ENCODE measurements around the gene RBFA.
"Not testable (repeated sequence)": the region's sequence is repeated elsewhere in the genome, so short reads cannot be mapped to it uniquely, and the experiment has no call there.

RBFA gene, protein sequence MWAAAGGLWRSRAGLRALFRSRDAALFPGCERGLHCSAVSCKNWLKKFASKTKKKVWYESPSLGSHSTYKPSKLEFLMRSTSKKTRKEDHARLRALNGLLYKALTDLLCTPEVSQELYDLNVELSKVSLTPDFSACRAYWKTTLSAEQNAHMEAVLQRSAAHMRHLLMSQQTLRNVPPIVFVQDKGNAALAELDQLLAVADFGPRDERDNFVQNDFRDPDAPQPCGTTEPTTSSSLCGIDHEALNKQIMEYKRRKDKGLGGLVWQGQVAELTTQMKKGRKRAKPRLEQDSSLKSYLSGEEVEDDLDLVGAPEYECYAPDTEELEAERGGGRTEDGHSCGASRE

DNA sequence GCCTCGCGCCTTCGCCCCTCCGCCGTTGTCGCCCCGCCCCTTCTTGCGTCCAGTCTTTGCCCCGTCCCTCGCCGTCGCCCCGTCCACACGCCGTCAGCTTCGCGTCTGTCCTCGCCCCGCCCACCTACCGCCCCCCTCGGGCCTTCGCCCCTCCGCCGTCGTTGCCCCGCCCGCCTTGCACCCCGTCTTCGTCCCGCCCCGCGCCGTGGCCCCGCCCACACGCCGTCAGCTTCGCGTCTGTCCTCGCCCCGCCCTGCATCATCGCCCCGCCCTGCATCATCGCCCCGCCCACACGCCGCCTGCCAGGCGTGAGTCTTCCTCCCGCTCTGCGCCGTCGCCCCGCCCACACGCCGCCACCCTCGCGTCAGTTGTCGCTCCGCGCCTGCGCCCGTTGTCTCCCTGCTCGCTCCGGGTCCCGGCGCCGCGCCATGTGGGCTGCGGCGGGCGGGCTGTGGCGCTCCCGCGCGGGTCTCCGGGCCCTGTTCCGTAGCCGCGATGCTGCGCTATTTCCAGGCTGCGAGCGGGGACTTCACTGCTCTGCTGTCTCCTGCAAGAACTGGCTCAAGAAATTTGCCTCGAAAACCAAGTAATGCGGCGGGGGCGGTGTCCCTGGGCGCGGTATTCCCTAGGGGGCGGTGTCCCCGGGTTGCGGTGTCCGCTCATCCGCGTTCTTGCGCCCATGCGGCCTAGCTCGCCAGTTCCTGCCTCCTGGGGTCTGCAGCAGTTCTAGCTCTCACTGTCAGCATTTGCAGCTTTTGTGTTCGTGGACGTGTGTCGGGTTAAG lies at the start of gene RBFA:
RBFA (plus strand) TSS at position 367 of the 784 bp plus-strand sequence; CDS start at position 429, 62 bp downstream.
- peak; percentile 99 for DNase-seq (ENCODE audit: low spot score)

DNA sequence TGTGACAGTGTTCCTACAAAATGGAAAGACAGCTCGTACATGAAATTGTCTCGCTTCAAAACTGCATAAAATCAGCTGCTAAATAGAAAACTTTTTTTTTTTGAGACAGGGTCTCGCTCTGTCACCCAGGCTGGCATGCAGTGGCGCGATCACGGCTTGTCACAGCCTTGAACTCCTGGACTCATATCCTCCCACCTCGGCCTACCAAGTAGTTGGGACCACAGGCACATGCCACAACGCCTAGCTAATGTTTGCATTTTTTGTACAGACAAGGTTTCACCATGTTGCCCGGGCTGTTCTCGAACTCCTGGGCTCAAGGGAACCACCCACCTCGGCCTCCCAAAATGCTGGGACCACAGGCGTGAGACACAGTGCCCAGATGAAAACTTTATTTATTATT lies 49.1 kb upstream of the RBFA start:
- no peak for DNase-seq (ENCODE audit: low spot score)

DNA sequence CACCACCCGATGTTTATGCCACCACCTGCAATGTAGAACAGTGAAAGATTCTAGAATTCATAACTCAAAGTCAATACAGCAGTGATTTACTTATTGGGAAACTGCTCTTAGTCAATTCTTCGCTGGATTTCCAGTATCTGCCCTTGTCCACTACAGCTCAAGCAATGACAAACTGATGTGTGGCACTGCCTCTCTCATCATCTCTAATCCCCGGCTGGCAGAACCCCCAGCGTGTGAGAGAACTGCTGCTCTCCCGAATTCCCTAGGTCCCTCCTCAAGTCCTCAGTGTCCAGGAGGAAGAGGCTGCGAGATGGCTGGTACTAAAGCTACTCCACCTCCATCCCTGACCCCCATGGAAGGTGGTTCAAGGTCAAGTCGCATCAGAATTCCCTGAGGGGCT lies 47.5 kb upstream of the RBFA start:
- peak; percentile 77 for DNase-seq (ENCODE audit: low spot score)

DNA sequence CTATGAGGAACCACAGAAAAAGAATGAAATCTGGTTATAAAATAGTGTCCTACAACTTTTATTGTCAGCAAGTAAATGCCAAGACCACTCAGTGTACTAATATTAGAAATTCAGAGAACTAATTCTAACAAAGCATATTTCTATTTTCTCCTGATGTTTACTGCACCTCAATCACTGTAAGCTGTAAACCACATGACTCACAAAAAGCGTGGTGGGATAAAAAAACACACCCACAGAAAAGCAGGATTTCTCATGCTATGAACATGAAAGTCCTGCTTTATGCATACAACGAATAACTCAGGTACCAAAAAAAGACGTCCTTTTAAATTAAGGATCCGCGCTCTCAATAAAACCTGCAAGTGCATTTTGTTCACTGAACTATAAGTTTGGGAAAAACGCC lies 46.7 kb upstream of the RBFA start:
- no peak for DNase-seq (ENCODE audit: low spot score)

DNA sequence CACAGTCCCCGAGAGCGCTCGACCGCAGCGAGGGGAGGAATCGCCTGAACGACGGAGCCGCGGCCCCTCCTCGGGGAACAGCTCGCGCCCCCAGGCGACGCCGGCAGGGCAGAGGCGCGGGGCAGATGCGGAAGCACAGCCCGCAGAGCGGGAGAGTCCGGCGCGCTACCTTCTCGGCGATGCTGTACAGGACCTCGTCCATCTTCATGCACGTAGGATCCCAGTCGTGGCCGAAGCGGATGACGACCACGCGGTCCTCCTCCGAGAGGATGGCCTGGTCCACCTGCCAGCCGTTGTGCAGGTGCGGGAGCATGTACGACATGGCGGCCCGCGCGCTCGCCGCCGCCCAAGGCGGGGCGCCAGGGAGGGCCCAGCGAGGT lies 46.2 kb upstream of the RBFA start:
- peak; percentile 92 for DNase-seq (ENCODE audit: low spot score)

DNA sequence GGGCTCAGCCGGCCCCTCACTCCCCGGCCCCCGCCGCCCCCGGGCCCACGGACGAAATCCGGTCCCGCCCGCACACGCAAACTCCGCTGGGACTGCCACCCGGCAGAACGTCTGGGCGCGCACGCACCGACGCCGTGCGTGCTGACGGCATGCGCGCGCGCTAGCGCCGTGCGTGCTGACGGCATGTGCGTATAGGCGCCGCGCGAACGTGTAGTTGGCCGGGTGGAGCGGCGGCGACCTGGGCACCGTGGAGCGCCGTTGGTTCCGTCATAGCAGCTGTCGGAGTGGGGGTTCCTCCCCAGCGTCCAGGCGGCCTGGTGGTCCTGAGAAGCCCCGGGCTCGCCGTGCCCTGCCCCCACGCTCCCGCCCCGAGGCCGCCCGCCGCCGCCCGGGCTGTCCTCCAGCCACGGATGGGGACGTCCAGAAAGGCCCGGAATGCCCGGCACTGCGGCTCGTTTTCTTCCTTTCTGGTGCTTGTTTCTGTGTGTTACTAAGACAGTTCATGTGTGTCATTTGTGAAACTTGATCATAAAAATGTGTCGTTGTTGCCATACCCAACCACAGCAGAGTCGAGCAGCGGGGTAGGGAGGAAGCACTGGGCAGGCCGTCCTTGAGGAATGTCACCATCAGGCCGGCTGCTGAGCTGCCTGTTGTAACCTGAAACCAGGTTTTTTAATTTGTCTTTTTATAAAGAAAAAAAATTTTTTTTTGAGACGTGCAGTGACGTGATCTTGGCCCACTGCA lies 45.6 kb upstream of the RBFA start, which contains the start of gene TXNL4A:
TXNL4A (minus strand) TSS at position 113 of the 744 bp plus-strand sequence. CDS start 171 bp downstream, outside the sequence.
- DNase-seq (ENCODE audit: low spot score): peak; percentile 98

DNA sequence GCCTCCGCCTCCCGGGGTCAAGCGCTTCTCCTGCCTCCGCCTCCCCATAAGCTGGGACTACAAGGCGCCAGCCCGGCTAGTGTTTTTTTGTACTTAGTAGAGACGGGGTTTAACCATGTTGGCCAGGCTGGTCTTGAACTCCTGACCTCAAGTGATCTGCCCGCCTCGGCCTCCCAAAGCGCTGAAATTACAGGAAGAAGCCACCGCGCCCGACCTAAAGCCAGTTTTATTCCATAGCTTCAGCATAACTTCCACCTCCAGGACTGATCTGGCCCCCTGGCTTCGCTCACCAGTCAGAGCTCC lies 45.1 kb upstream of the RBFA start:
- no peak for DNase-seq (ENCODE audit: low spot score)

DNA sequence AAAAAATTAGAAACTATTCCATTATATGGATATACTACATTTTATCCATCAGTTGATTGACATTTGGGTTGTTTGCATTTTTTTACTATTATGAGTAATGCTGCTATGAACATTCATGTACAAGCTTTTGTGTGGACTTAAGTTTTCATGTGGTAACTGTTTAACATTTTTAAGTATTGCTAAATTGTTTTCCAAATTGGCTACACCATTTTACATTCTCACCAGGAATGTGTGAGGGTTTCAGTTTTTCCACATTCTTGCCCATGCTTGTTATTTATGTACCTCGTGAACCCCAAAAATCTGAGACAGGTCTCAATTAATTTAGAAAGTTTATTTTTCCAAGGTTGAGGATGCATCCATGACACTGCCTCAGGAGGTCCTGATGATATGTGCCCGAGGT lies 42.7 kb upstream of the RBFA start:
- no peak for DNase-seq (ENCODE audit: low spot score)

DNA sequence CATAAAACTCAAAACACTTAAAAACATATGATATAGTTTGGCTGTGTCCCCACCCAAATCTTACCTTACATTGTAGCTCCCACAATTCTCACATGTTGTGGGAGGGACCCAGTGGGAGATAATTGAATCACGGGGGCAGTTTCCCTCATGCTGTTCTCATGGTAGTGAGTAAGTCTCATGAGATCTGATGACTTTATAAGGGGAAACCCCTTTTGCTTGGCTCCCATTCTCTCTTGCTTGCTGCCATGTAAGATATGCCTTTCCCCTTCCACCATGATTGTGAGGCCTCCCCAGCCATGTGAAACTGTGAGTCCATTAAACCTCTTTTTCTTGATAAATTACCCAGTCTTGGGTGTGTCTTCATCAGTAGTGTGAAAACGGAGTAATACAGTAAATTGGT lies 34.5 kb upstream of the RBFA start:
- not testable (repeated sequence) for DNase-seq (ENCODE audit: low spot score)

DNA sequence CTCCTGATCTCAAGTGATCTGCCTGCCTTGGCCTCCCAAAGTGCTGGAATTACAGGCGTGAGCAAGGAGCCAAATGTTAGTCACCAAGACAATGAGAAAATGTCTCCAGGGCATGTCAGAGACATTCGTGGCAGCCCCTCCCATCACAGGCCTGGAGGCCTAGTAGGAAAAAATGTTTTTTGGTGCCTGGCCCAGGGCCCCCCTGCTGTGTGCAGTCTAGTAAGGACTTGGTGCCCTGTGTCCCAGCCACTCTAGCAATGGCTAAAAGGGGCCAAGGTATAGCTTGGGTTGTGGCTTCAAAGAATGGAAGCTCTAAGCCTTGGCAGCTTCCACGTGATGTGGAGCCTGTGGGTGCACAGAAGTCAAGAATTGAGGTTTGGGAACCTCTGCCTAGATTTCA lies 33.4 kb upstream of the RBFA start:
- no peak for DNase-seq (ENCODE audit: low spot score)

DNA sequence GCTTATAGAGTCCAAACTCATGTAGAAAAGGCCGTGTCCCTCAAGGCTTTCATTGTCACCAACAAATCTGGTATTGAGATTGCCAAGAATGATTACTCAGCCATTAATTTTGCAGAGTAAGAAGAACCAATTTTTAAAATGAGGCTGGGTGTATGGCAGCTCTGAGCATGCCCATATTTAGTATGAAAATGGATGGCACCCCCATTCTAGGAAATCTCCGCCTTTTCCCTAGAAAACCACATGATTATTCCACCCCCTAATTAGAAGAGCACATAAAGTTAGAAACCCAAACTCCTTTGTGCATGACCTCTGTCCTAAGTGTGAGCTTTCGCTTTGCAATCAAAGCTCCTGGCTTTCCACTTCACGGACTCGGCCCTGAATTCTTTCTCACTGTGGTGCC lies 31.8 kb upstream of the RBFA start:
- no peak for DNase-seq (ENCODE audit: low spot score)

DNA sequence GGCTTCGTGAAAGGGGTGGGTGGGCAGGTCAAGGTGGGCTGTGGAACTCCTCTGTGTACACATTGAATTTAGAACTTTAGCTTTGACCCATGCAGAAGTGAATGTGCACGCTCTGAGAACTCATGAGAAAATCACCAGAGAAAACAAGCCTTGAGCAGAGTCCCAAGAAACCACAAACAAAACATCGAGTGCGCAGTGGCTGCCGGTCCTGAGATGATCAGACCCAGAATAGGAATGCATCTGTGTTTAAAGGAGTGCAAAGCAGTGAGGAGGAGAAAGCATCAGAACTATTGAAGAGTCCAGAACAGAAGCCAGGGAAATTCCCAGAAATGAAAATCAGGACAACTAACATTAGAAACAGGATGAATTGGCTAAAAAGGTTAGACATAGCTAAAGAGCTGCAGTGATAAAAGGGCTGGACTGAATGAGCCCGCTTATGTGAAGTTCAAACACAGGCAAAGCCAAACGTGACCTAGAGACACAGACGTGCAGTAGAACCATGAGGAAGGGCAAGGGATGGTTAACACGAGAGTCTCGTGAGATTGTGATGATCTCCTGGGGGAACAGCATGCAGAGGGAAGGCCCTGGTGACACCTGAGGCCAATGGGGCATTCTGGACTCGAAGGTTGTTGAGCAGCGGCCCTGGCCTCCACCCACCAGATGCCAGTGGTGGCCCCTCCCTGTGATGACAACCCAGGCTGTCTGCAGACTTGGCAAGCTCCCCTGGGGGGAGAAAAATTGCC lies 29.5 kb upstream of the RBFA start:
- DNase-seq (ENCODE audit: low spot score): no peak

DNA sequence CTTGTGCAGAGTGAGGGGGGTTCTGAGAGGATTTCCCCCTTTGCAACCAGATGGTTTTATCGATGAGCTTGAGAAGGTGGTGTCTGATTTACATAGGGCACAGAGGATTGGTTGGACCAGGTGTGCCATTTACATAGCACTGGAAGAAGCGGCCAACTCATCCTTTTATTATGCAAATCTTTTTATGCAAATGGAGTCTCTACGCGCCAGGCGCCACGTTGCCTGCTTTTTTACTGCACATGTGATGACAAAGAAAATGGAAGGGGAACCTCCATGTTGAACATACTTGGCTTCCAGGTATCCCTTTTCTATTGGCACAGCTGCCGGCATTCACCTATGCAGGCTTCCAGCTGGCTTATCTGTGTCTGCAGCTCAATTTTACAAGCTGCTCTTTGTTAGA lies 27.5 kb upstream of the RBFA start:
- no peak for DNase-seq (ENCODE audit: low spot score)

DNA sequence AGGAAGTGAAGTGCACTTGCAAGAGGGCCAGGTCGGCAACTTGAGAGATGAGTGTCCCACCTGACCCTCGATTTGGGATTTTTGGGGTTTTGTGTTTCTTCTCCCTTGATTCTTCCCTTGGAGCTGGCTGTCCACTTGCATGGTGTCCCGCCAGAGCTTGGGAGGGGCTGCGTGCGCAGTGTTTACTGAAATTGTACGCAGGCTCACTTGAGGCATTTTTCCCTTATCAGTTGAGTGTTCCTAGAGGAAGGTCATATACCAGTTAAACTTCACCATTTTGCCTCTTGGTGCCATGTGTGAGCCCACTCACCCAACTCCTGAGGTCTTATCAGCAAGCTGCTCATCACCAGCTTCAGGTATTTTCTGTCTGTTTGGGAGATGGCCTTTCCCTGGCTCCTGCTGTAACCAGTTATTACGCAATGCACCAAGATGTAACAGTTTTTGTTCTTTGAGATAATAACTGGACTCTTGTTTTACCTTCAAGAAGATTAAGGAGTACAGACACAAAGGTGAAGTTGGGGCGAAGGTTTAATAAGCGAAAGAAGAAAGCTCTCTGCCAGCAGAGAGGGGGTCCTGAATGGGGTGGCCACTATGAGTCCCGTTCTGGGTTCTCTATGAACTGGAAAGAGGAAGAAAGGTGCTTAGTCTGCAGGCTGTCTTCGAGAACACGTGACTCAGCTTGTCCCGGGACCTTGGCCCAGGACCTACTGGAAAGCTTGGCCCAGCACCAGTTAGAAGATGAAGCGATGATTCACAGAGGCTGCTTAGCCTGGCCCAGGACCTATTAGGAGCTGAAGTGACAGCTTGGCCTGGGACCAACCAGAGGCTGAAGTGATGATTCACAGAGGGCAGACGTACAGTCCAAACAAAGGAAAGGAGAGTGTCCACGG lies 24.3 kb upstream of the RBFA start:
- DNase-seq (ENCODE audit: low spot score): no peak

DNA sequence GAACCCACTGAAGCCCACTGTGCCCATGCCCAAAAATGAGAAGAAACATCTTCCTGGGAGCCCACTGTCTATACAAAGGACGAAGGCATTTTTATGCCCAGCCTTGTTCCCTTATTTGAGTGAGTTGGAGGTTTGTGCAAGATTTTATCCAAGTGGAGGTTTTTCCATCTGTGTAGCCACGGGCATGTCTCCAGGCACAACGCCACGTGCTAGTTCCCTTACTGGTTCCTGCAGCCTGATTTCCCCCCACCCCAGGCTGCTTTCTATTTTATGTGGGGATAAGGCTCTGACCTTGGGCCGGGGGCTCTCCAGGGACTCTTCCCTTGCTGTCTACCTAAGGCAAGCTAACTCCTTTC lies 23.7 kb upstream of the RBFA start:
- no peak for DNase-seq (ENCODE audit: low spot score)

DNA sequence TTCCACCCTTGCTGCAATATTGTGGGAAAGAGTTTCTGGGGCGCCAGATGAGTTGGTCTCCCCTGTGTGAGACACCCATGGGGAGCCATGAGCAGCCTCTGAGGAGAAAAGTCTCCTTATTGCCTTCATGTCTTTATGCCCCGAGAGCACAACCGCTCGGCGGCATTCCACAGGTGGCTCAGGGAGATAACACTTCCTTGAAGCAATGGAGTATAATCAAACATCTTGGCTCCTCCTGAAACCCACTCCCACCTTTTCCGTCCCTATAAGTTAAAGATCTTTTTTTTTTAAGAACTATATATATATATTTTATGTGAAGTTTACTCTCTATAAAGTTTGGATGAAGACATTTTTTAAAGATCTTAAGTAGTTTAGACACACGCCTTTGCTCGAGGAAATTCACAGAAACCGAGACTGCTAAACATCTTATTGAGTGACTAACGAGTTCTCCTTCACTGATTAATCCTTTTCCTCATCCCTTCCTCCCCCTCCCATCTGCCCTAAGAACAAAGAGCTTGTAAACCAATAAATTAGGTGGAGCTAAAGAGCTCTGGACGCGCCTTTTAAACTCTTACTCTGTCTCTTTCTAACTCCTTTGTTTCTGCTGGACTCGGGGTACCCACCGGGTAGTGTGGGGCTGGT lies 22.6 kb upstream of the RBFA start:
- DNase-seq (ENCODE audit: low spot score): not testable (repeated sequence)

DNA sequence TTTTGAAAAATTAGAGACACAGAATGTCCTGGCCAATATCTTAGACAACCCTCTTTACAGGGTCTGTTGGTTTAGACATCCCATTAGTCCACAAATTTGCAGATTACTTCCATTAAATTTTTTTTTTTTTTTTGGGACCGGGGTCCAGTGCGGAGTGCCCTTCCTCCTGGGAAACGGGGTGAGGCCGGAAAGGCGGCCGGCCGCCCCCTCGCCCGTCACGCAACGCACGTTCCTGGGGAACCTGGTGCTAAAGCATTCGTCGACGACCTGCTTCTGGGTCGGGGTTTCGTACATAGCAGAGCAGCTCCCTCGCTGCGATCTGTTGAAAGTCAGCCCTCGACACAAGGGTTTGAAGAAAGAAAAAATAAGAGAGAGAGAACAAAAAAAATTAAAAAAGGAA lies 21.5 kb upstream of the RBFA start:
- no peak for DNase-seq (ENCODE audit: low spot score)

DNA sequence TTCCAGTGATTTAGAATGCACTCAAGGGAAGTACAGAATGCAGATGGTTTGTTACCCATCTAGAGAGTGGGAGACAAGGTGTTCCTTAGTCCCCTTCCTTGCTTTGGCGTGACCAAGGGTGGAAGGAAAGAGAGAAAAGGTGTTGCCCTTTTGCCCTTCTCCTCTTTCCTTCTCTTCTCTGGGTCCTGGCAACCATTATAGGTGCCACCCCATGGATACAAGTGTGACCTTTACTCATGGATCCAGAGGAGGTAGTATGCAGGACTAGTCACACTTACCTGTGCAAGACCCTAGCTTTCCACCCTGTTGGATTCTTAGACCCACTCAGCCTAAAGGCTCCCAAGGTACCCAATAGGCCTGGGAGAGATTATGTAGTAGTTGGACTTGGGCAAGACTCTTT lies 11.6 kb upstream of the RBFA start:
- DNase-seq (ENCODE audit: low spot score): no peak

DNA sequence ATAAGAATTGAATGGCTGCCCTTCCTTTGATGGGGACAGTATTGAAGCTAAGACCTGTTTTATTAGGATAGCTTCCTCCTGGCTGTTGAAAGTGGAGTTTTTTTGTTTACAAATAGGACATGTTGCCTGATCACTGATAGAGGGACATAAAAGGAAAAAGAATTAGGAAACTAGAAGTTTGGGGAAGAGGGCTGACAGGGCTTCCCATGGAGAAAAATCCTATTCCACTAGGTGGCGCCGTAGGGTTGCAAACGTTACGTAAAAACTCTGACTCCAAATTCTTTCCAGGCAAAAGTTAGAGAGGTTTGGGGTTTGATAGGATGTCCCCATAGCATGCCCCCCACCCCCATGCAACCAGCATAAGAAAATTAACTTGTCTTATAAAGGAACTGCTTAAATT lies 11.1 kb upstream of the RBFA start:
- no peak for DNase-seq (ENCODE audit: low spot score)

DNA sequence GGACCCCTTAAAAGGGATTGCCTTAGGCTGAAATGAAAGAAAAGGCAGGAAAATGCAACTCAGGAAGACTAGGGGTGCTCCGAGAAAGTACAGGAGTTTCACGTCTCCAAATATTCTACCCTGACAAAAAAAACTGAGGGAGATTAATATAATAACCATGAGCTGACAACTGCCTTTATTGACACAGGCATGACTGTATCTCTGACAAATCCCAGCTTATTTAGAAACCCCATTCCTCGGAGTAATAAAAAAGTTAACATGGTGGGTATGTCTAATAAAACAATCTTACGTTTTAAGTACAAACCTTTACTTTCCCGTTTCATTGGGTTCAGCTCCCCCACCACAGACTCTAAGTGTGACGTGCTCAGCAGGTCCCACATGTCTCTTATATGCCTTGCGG lies 7.9 kb upstream of the RBFA start:
- no peak for DNase-seq (ENCODE audit: low spot score)

DNA sequence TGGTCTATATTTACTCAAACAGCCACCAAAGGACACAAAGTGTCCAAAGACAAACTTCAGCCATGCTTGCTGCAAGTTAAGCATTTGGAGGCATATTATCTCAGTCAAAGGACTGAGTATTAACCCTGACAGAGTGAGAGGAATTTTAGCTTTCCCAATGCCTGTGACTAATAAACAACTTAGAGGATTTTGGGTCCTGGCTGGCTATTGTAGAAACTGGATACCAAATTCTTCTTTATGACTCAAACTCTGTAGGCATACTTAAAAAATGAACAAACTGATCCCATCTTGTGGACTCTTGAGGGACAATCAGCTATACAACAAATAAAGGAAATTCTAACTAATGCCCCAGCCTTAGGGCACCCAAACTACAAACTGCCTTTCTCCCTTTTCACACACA lies 6.5 kb upstream of the RBFA start:
- not testable (repeated sequence) for DNase-seq (ENCODE audit: low spot score)

Measured in D341Med (cell line).